Thoracic aorta (tissue), 2 donors: Measurements from ENCODE around the gene SUV39H1. TPM values are rescaled to one million over a fixed set of nuclear protein-coding genes. Genes with fewer than 3 reads are reported as not detected.

Source experiments
- ATAC-seq: fragments of 150-250 bp; one replicate; pipeline ENCODE4 v1.8.0; 2017; ENCODE audit warnings: low read depth; ENCODE audit not compliant: insufficient number of reproducible peaks, low FRiP score
- DNase-seq: peaks from one replicate; pipeline ENCODE4 v3.0.0-alpha.2; 2020; ENCODE audit warnings: low spot score
- H3K27ac ChIP-seq, 2 donors: fragments of 200-600 bp; sonication (generic); 1 replicate in 1 of 2; 2 replicates in 1 of 2; pipeline ENCODE4 v1.5.1; 2016; ENCODE audit warnings: mild to moderate bottlenecking in 2 of 2, moderate library complexity in 2 of 2
- H3K27me3 ChIP-seq: fragments of 200-600 bp; sonication (generic); replicated peaks from 2 replicates; pipeline ENCODE4 v1.6.0; 2016; ENCODE audit warnings: mild to moderate bottlenecking; ENCODE audit not compliant: insufficient read depth
- H3K36me3 ChIP-seq: fragments of 200-600 bp; sonication (generic); one replicate; pipeline ENCODE4 v1.5.1; 2016
- H3K4me1 ChIP-seq, 2 donors: fragments of 200-600 bp; sonication (generic); 1 replicate in 1 of 2; 2 replicates in 1 of 2; pipeline versions ENCODE4 v1.5.1 to v1.6.0; 2016; ENCODE audit warnings: low read depth in 2 of 2, mild to moderate bottlenecking in 1 of 2; ENCODE audit not compliant: control insufficient read depth in 1 of 2
- H3K4me3 ChIP-seq: fragments of 200-600 bp; sonication (generic); 2 replicates; pipeline ENCODE4 v1.5.1; 2016; ENCODE audit warnings: mild to moderate bottlenecking
- H3K9me3 ChIP-seq: fragments of 200-600 bp; sonication (generic); 2 replicates; pipeline ENCODE4 v1.5.1; 2016
- CTCF ChIP-seq: fragments of 200-600 bp; sonication (generic); IDR thresholded peaks from one replicate; pipeline ENCODE4 v1.5.1; 2019; ENCODE audit warnings: antibody characterized with exemption
- total RNA-seq, 2 donors: library from RNA; depleted of rRNA; stranded (reverse); fragments of >200 nt; gene quantifications; one replicate each; pipeline versions ENCODE4 v1.1.0 to v1.2.3, GENCODE V29; 2016

SUV39H1 gene
- total RNA-seq, 2 donors from 2014 or later: 3.5 to 4.4 TPM

GRCh38 chrX:48703228-48703627 is 6.7 kb downstream of the SUV39H1 start:
- Histone ChIP-seq H3K27me3 (no peaks in the 10 kb centered on the region), H3K4me1 (no peaks in the 10 kb centered on the region), H3K9me3 (no peaks in the 10 kb centered on the region), H3K27ac (no peak overlapping the region), H3K4me3 (no peak overlapping the region), H3K36me3 (peaks cover 6% of the 10 kb centered on the region)
- no peak for TF ChIP-seq CTCF
- DNase-seq (no peak), ATAC-seq (no peak)

GRCh38 chrX:48703642-48704481 is 7.3 kb downstream of the SUV39H1 start:
- no peak for ATAC-seq
- H3K36me3 ChIP-seq: peaks cover 6% of the 10 kb centered on the region
- H3K4me3 ChIP-seq: no peak overlapping the region
- TF ChIP-seq CTCF: no peak
- H3K27ac ChIP-seq: no peak overlapping the region
- H3K9me3 ChIP-seq: no peaks in the 10 kb centered on the region
- DNase-seq: no peak
- no peaks in the 10 kb centered on the region for H3K4me1 ChIP-seq
- H3K27me3 ChIP-seq: no peaks in the 10 kb centered on the region

- no peaks in the 10 kb centered on the region for H3K27me3 ChIP-seq
- no peak for ATAC-seq
- no peak for TF ChIP-seq CTCF
- no peaks in the 10 kb centered on the region for H3K9me3 ChIP-seq
- H3K4me3 ChIP-seq: no peak overlapping the region
- H3K4me1 ChIP-seq: no peaks in the 10 kb centered on the region
- DNase-seq: no peak
- peaks cover under 1% of the 10 kb centered on the region for H3K36me3 ChIP-seq
- H3K27ac ChIP-seq: no peak overlapping the region
Observed at GRCh38 chrX:48705871-48706270, 9.3 kb downstream of the SUV39H1 start.

- TF ChIP-seq CTCF: no peak
- H3K36me3 ChIP-seq: no peaks in the 10 kb centered on the region
- no peaks in the 10 kb centered on the region for H3K4me1 ChIP-seq
- DNase-seq (no peak), ATAC-seq (no peak)
- H3K4me3 ChIP-seq: no peak overlapping the region
- no peaks in the 10 kb centered on the region for H3K9me3 ChIP-seq
- no peak overlapping the region for H3K27ac ChIP-seq
- no peaks in the 10 kb centered on the region for H3K27me3 ChIP-seq
Observed at GRCh38 chrX:48709522-48710112, 13.1 kb downstream of the SUV39H1 start.

- no peak for TF ChIP-seq CTCF
- H3K36me3 ChIP-seq: no peaks in the 10 kb centered on the region
- H3K4me3 ChIP-seq: no peak overlapping the region
- no peak overlapping the region for H3K27ac ChIP-seq
- H3K9me3 ChIP-seq: no peaks in the 10 kb centered on the region
- ATAC-seq: no peak
- DNase-seq: no peak
- H3K4me1 ChIP-seq: no peaks in the 10 kb centered on the region
- no peaks in the 10 kb centered on the region for H3K27me3 ChIP-seq
Observed at GRCh38 chrX:48711162-48711928, 14.8 kb downstream of the SUV39H1 start.
